Peyer's patch (tissue), 4 donors: ENCODE data around the gene TARP.

Source experiments
- POLR2A ChIP-seq, 2 donors: fragments of 450-650 bp; IDR thresholded peaks; one replicate each; pipeline ENCODE4 v1.5.1; 2017; ENCODE audit warnings: antibody characterized with exemption in 2 of 2, mild to moderate bottlenecking in 2 of 2, moderate library complexity in 2 of 2
- TF ChIP-seq, protein P1 (sequence below), 6 experiments: fragments of 450-650 bp in 4 of 6; fragments of 200-600 bp in 2 of 6; sonication (generic) in 1 of 6; IDR thresholded peaks; one replicate each; pipeline ENCODE4 v1.5.1; 2017 to 2019; ENCODE audit warnings: antibody characterized with exemption in 6 of 6, mild to moderate bottlenecking in 3 of 6, moderate library complexity in 1 of 6

DNA sequence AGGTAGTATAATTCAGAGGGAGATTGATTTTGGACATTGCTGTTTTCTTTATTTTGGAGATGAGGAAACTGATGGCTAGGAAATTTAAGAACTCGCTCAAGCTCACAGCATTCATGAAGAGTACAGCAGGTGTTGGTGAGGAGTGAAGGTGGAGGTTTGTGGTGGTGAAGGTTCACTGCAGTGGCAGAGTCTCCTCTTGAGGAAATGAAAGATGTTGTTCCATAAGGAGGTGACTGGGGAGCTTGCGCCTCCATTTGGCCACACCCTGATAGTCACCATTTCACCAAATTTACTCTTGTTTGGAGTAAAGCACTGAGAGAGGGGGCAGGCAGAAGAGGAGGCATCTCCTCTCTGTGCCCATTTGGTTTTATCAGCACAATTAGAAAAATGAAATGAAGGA lies 46.4 kb upstream of the TARP start:
- TF ChIP-seq, protein P1, sequence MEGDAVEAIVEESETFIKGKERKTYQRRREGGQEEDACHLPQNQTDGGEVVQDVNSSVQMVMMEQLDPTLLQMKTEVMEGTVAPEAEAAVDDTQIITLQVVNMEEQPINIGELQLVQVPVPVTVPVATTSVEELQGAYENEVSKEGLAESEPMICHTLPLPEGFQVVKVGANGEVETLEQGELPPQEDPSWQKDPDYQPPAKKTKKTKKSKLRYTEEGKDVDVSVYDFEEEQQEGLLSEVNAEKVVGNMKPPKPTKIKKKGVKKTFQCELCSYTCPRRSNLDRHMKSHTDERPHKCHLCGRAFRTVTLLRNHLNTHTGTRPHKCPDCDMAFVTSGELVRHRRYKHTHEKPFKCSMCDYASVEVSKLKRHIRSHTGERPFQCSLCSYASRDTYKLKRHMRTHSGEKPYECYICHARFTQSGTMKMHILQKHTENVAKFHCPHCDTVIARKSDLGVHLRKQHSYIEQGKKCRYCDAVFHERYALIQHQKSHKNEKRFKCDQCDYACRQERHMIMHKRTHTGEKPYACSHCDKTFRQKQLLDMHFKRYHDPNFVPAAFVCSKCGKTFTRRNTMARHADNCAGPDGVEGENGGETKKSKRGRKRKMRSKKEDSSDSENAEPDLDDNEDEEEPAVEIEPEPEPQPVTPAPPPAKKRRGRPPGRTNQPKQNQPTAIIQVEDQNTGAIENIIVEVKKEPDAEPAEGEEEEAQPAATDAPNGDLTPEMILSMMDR (IDR thresholded peaks at IDR 0.05), result no peak
- no peak for TF ChIP-seq POLR2A (IDR thresholded peaks at IDR 0.05)
